ENCODE measurements around the gene PRDM5.

Gene PRDM5

GRCh38 chr4:120709991-120710390 is 212.5 kb downstream of the PRDM5 start:
- TF ChIP-seq TAF1 (IDR thresholded peaks at IDR 0.05; ENCODE audit: borderline replicate concordance, insufficient read depth, low read length) (no peak), REST (IDR thresholded peaks at IDR 0.05; ENCODE audit: insufficient read depth in 1 of 2, low read depth in 2 of 2, low read length in 2 of 2) (no peak), POLR2AphosphoS5 (IDR thresholded peaks at IDR 0.05; ENCODE audit: low read depth, low read length) (no peak), FOXP2 (optimal IDR thresholded peaks at IDR 0.05; ENCODE audit: borderline replicate concordance, extremely low read depth, extremely low read length, insufficient read depth) (no peak), SIN3A (IDR thresholded peaks at IDR 0.05; ENCODE audit: borderline replicate concordance, insufficient read depth, low read length) (no peak)

- TF ChIP-seq POLR2AphosphoS5 (IDR thresholded peaks at IDR 0.05; ENCODE audit: low read depth, low read length) (no peak), REST (IDR thresholded peaks at IDR 0.05; ENCODE audit: insufficient read depth in 1 of 2, low read depth in 2 of 2, low read length in 2 of 2) (no peak), SIN3A (IDR thresholded peaks at IDR 0.05; ENCODE audit: borderline replicate concordance, insufficient read depth, low read length) (no peak), FOXP2 (optimal IDR thresholded peaks at IDR 0.05; ENCODE audit: borderline replicate concordance, extremely low read depth, extremely low read length, insufficient read depth) (no peak), TAF1 (IDR thresholded peaks at IDR 0.05; ENCODE audit: borderline replicate concordance, insufficient read depth, low read length) (no peak)
These were observed 218.0 kb downstream of the PRDM5 start for GRCh38 chr4:120704538-120704937.

- no peak for TF ChIP-seq FOXP2 (optimal IDR thresholded peaks at IDR 0.05; ENCODE audit: borderline replicate concordance, extremely low read depth, extremely low read length, insufficient read depth)
- TF ChIP-seq TAF1 (IDR thresholded peaks at IDR 0.05; ENCODE audit: borderline replicate concordance, insufficient read depth, low read length), result no peak
- no peak for TF ChIP-seq REST (IDR thresholded peaks at IDR 0.05; ENCODE audit: insufficient read depth in 1 of 2, low read depth in 2 of 2, low read length in 2 of 2)
- no peak for TF ChIP-seq POLR2AphosphoS5 (IDR thresholded peaks at IDR 0.05; ENCODE audit: low read depth, low read length)
- TF ChIP-seq SIN3A (IDR thresholded peaks at IDR 0.05; ENCODE audit: borderline replicate concordance, insufficient read depth, low read length), result no peak
These were observed 218.6 kb downstream of the PRDM5 start for GRCh38 chr4:120703908-120704307.

GRCh38 chr4:120699354-120699753 is 223.2 kb downstream of the PRDM5 start:
- TF ChIP-seq FOXP2 (optimal IDR thresholded peaks at IDR 0.05; ENCODE audit: borderline replicate concordance, extremely low read depth, extremely low read length, insufficient read depth) (no peak), SIN3A (IDR thresholded peaks at IDR 0.05; ENCODE audit: borderline replicate concordance, insufficient read depth, low read length) (no peak), POLR2AphosphoS5 (IDR thresholded peaks at IDR 0.05; ENCODE audit: low read depth, low read length) (no peak), TAF1 (IDR thresholded peaks at IDR 0.05; ENCODE audit: borderline replicate concordance, insufficient read depth, low read length) (no peak), REST (IDR thresholded peaks at IDR 0.05; ENCODE audit: insufficient read depth in 1 of 2, low read depth in 2 of 2, low read length in 2 of 2) (no peak)

GRCh38 chr4:120694973-120695372 is 227.6 kb downstream of the PRDM5 start:
- TF ChIP-seq POLR2AphosphoS5 (IDR thresholded peaks at IDR 0.05; ENCODE audit: low read depth, low read length), result no peak
- no peak for TF ChIP-seq SIN3A (IDR thresholded peaks at IDR 0.05; ENCODE audit: borderline replicate concordance, insufficient read depth, low read length)
- no peak for TF ChIP-seq TAF1 (IDR thresholded peaks at IDR 0.05; ENCODE audit: borderline replicate concordance, insufficient read depth, low read length)
- no peak for TF ChIP-seq FOXP2 (optimal IDR thresholded peaks at IDR 0.05; ENCODE audit: borderline replicate concordance, extremely low read depth, extremely low read length, insufficient read depth)
- no peak for TF ChIP-seq REST (IDR thresholded peaks at IDR 0.05; ENCODE audit: insufficient read depth in 1 of 2, low read depth in 2 of 2, low read length in 2 of 2)
